GM23338 (cell line): Measurements from ENCODE around the gene CX3CR1.

ENCODE experiments used
- CREB1 ChIP-seq: fragments of 250-450 bp; sonication (Bioruptor Pico); IDR thresholded peaks from 2 replicates; pipeline ENCODE4 v1.5.0; 2020; ENCODE audit warnings: low read depth, mild to moderate bottlenecking, moderate library complexity
- EZH2 ChIP-seq: fragments of 200-600 bp; sonication (generic); IDR thresholded peaks from one replicate; pipeline ENCODE4 v1.8.0; 2017; ENCODE audit warnings: antibody characterized with exemption, mild to moderate bottlenecking, low read depth; ENCODE audit not compliant: unreplicated experiment
- EZH2phosphoT487 ChIP-seq: fragments of 200-600 bp; sonication (generic); IDR thresholded peaks from one replicate; pipeline ENCODE4 v1.8.1; 2018; ENCODE audit warnings: antibody characterized with exemption; ENCODE audit not compliant: unreplicated experiment
- JUNB ChIP-seq: IDR thresholded peaks from one replicate; pipeline ENCODE4 v1.6.1; 2016; ENCODE audit warnings: antibody characterized with exemption; ENCODE audit not compliant: unreplicated experiment
- NANOG ChIP-seq: IDR thresholded peaks from 2 replicates; pipeline ENCODE4 v1.6.1; 2016; ENCODE audit warnings: antibody characterized with exemption, borderline replicate concordance
- POLR2AphosphoS5 ChIP-seq: IDR thresholded peaks from 2 replicates; pipeline ENCODE4 v1.6.1; 2016; ENCODE audit warnings: antibody characterized with exemption, low read depth
- ZNF331 ChIP-seq: fragments of 250-450 bp; sonication (Bioruptor Pico); IDR thresholded peaks from 2 replicates; pipeline ENCODE4 v1.5.0; 2020; ENCODE audit warnings: low read depth, mild to moderate bottlenecking, moderate library complexity
- TF ChIP-seq, protein P1 (sequence below): IDR thresholded peaks from one replicate; pipeline ENCODE4 v1.6.1; 2018; ENCODE audit warnings: antibody characterized with exemption; ENCODE audit not compliant: unreplicated experiment
- TF ChIP-seq, protein P2 (sequence below), 2 experiments: fragments of 200-600 bp in 1 of 2; sonication (generic) in 1 of 2; conservative IDR thresholded peaks; 2 replicates each; pipeline versions ENCODE4 v1.5.1 to v1.6.1; 2016 to 2017; ENCODE audit warnings: antibody characterized with exemption in 2 of 2, low read depth in 2 of 2, mild to moderate bottlenecking in 2 of 2, moderate library complexity in 1 of 2

DNA sequence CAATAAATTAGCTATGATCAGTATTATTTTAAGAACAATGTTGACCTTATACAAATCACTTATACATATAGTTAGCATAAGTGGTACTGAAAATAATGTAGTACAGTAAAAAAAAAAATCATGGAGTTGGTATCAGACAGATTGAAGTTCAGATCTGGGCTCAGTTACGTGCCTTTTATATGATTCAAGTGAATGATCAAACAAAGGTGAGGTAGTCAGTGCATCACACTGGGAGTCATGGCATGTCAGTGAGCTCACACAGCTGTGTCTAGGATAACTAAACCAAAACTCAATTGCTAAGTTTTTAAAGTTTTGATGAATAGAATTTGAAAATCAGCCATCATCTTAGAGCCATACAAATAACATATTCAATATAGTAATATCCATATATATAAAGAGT lies 38.5 kb upstream of the CX3CR1 start:
- TF ChIP-seq POLR2AphosphoS5 (no peak), EZH2 (no peak), CREB1 (CRISPR knock-in tag) (no peak), JUNB (no peak), NANOG (no peak), EZH2phosphoT487 (no peak), ZNF331 (CRISPR knock-in tag) (no peak)
- TF ChIP-seq, protein P1, sequence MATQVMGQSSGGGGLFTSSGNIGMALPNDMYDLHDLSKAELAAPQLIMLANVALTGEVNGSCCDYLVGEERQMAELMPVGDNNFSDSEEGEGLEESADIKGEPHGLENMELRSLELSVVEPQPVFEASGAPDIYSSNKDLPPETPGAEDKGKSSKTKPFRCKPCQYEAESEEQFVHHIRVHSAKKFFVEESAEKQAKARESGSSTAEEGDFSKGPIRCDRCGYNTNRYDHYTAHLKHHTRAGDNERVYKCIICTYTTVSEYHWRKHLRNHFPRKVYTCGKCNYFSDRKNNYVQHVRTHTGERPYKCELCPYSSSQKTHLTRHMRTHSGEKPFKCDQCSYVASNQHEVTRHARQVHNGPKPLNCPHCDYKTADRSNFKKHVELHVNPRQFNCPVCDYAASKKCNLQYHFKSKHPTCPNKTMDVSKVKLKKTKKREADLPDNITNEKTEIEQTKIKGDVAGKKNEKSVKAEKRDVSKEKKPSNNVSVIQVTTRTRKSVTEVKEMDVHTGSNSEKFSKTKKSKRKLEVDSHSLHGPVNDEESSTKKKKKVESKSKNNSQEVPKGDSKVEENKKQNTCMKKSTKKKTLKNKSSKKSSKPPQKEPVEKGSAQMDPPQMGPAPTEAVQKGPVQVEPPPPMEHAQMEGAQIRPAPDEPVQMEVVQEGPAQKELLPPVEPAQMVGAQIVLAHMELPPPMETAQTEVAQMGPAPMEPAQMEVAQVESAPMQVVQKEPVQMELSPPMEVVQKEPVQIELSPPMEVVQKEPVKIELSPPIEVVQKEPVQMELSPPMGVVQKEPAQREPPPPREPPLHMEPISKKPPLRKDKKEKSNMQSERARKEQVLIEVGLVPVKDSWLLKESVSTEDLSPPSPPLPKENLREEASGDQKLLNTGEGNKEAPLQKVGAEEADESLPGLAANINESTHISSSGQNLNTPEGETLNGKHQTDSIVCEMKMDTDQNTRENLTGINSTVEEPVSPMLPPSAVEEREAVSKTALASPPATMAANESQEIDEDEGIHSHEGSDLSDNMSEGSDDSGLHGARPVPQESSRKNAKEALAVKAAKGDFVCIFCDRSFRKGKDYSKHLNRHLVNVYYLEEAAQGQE, result no peak
- TF ChIP-seq, protein P2, sequence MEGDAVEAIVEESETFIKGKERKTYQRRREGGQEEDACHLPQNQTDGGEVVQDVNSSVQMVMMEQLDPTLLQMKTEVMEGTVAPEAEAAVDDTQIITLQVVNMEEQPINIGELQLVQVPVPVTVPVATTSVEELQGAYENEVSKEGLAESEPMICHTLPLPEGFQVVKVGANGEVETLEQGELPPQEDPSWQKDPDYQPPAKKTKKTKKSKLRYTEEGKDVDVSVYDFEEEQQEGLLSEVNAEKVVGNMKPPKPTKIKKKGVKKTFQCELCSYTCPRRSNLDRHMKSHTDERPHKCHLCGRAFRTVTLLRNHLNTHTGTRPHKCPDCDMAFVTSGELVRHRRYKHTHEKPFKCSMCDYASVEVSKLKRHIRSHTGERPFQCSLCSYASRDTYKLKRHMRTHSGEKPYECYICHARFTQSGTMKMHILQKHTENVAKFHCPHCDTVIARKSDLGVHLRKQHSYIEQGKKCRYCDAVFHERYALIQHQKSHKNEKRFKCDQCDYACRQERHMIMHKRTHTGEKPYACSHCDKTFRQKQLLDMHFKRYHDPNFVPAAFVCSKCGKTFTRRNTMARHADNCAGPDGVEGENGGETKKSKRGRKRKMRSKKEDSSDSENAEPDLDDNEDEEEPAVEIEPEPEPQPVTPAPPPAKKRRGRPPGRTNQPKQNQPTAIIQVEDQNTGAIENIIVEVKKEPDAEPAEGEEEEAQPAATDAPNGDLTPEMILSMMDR (conservative IDR thresholded peaks at IDR 0.05; ENCODE audit: low read depth in 2 of 2), result no peak
